Fibroblast of lung (primary cell): Measurements from ENCODE around the gene EFCAB6. TPM values are rescaled to one million over a fixed set of nuclear protein-coding genes. Genes with fewer than 3 reads are reported as not detected.

Experiments used
- DNase-seq, 2 donors: peaks; one replicate each; pipeline versions ENCODE4 v3.0.0 to v3.0.0-alpha.2; 2010; ENCODE audit warnings: low read depth in 2 of 2
- H2AFZ ChIP-seq: 2 replicates; pipeline ENCODE4 v1.5.1; 2012; ENCODE audit warnings: low read length, control low read depth, inconsistent platforms
- H3K27ac ChIP-seq: 2 replicates; pipeline ENCODE4 v1.5.1; 2011; ENCODE audit warnings: low read length, control low read depth; ENCODE audit not compliant: insufficient read depth
- H3K27me3 ChIP-seq: 2 replicates; pipeline ENCODE4 v1.5.1; 2011; ENCODE audit warnings: mild to moderate bottlenecking, low read length; ENCODE audit not compliant: control insufficient read depth, insufficient read depth
- H3K36me3 ChIP-seq: 2 replicates; pipeline ENCODE4 v1.5.1; 2011; ENCODE audit warnings: low read length; ENCODE audit not compliant: control insufficient read depth, insufficient read depth
- H3K4me1 ChIP-seq: 2 replicates; pipeline ENCODE4 v1.5.1; 2011; ENCODE audit warnings: low read length; ENCODE audit not compliant: control insufficient read depth, insufficient read depth; ENCODE audit errors: extremely low read depth
- H3K4me2 ChIP-seq: 2 replicates; pipeline ENCODE4 v1.5.1; 2011; ENCODE audit warnings: low read length, control low read depth; ENCODE audit not compliant: insufficient read depth; ENCODE audit errors: extremely low read depth
- H3K4me3 ChIP-seq, 4 experiments: fragments of 200-600 bp in 1 of 4; sonication (generic) in 1 of 4; replicated peaks in 1 of 4; 2 replicates each; pipeline ENCODE4 v1.5.1; 2011 to 2016; ENCODE audit warnings: low read length in 4 of 4, low read depth in 3 of 4, mild to moderate bottlenecking in 3 of 4, control low read depth in 2 of 4, inconsistent platforms in 1 of 4, mixed read lengths in 1 of 4; ENCODE audit not compliant: insufficient read depth in 1 of 4; ENCODE audit errors: control extremely low read depth in 1 of 4
- H3K79me2 ChIP-seq: 2 replicates; pipeline ENCODE4 v1.5.1; 2012; ENCODE audit warnings: mild to moderate bottlenecking, low read length, inconsistent platforms; ENCODE audit not compliant: control insufficient read depth, insufficient read depth
- H3K9ac ChIP-seq: 2 replicates; pipeline ENCODE4 v1.5.1; 2011; ENCODE audit warnings: mild to moderate bottlenecking, low read length, control low read depth; ENCODE audit not compliant: insufficient read depth
- H3K9me3 ChIP-seq: 2 replicates; pipeline ENCODE4 v1.5.1; 2012; ENCODE audit warnings: low read depth, low read length; ENCODE audit not compliant: control insufficient read depth, insufficient read depth
- H4K20me1 ChIP-seq: 2 replicates; pipeline ENCODE4 v1.5.1; 2011; ENCODE audit warnings: low read length; ENCODE audit not compliant: control insufficient read depth, insufficient read depth; ENCODE audit errors: extremely low read depth
- EZH2 ChIP-seq: IDR thresholded peaks from 2 replicates; pipeline ENCODE4 v1.5.1; 2012; ENCODE audit warnings: low read length, control low read depth, mild to moderate bottlenecking; ENCODE audit errors: missing control alignments
- polyA plus RNA-seq, 2 donors: library from polyadenylated mRNA; depleted of rRNA in 1 of 2; stranded (reverse) in 1 of 2; unstranded in 1 of 2; fragments of >200 nt; gene quantifications; 2 replicates each; pipeline ENCODE4 v1.2.1, GENCODE V29; 2011 to 2012; ENCODE audit warnings: missing spikeins in 1 of 2
- total RNA-seq: library from RNA; depleted of rRNA; stranded (reverse); fragments of >200 nt; gene quantifications from 2 replicates; pipeline ENCODE4 v1.2.1, GENCODE V29; 2014
- TF ChIP-seq, protein P1 (sequence below), 2 donors: IDR thresholded peaks in 1 of 2; conservative IDR thresholded peaks in 1 of 2; 1 replicate in 1 of 2; 2 replicates in 1 of 2; pipeline ENCODE4 v1.5.1; 2011 to 2012; ENCODE audit warnings: low read length in 2 of 2, control low read depth in 1 of 2, inconsistent platforms in 1 of 2, low read depth in 1 of 2, mild to moderate bottlenecking in 1 of 2

The EFCAB6 gene
- total and polyA plus RNA-seq, 2 donors (not counting 1 experiment from before 2014, with no cell fraction given) = 1.0 to 1.5 TPM

DNA sequence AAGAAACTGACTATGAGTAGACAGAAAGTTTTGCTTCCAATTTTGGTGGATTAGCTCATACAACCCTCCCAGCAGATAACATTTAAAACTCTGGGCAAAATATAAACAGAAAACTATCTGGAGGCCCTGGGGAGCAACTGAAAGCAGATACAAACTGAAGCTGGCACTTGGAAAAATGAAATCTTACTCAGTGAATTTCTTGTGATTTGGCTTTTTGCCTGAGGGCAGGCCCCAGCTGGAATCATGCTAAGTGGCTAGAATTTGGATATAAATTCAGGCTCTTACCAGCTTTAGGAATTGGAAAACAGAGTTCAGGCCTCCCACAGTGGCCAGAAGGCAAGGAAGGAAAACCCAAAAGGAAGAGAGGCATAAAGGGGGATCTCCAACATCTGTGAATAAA is 85.8 kb downstream of the EFCAB6 start:
- Histone ChIP-seq H3K4me3 (no peak overlapping the region), H3K9me3 (no peaks in the 10 kb centered on the region), H2AFZ (no peak overlapping the region), H3K36me3 (no peaks in the 10 kb centered on the region), H3K27me3 (no peaks in the 10 kb centered on the region), H3K79me2 (no peaks in the 10 kb centered on the region), H3K4me2 (no peak overlapping the region), H3K9ac (no peak overlapping the region), H4K20me1 (no peaks in the 10 kb centered on the region), H3K27ac (no peak overlapping the region), H3K4me1 (no peaks in the 10 kb centered on the region)
- DNase-seq = peak; percentile 9 to 23
- TF ChIP-seq EZH2 = no peak
- TF ChIP-seq, protein P1, sequence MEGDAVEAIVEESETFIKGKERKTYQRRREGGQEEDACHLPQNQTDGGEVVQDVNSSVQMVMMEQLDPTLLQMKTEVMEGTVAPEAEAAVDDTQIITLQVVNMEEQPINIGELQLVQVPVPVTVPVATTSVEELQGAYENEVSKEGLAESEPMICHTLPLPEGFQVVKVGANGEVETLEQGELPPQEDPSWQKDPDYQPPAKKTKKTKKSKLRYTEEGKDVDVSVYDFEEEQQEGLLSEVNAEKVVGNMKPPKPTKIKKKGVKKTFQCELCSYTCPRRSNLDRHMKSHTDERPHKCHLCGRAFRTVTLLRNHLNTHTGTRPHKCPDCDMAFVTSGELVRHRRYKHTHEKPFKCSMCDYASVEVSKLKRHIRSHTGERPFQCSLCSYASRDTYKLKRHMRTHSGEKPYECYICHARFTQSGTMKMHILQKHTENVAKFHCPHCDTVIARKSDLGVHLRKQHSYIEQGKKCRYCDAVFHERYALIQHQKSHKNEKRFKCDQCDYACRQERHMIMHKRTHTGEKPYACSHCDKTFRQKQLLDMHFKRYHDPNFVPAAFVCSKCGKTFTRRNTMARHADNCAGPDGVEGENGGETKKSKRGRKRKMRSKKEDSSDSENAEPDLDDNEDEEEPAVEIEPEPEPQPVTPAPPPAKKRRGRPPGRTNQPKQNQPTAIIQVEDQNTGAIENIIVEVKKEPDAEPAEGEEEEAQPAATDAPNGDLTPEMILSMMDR (conservative IDR thresholded peaks at IDR 0.05 in 1 of 2, IDR thresholded peaks at IDR 0.05 in 1 of 2; ENCODE audit: low read depth in 1 of 2, low read length in 2 of 2) = no peak

DNA sequence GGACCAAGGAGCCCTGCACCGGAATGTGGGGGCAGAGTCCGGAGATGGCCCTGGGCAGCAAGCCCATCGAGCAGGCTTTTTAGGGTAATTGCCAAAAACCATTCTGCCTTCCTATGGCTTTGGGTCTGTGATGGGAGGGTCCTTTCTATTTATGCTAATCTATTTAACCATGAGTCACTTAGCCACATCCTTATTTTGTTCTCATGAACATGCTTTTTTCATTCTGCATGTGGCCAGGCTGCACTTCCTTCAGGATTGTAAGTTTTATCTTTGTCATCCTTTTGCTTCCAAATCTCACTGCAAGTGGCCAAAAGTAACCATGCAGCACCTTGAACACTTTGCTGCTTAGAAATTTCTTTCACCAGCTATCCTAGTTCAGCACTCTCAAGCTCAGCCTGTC is 88.3 kb downstream of the EFCAB6 start:
- peak; percentile 18 to 49 for DNase-seq
- H3K4me3 ChIP-seq = no peak overlapping the region
- H3K9me3 ChIP-seq = no peaks in the 10 kb centered on the region
- H4K20me1 ChIP-seq = no peaks in the 10 kb centered on the region
- no peak overlapping the region for H3K9ac ChIP-seq
- no peak overlapping the region for H2AFZ ChIP-seq
- H3K4me1 ChIP-seq = no peaks in the 10 kb centered on the region
- no peak overlapping the region for H3K27ac ChIP-seq
- TF ChIP-seq, protein P1 (conservative IDR thresholded peaks at IDR 0.05 in 1 of 2, IDR thresholded peaks at IDR 0.05 in 1 of 2; ENCODE audit: low read depth in 1 of 2, low read length in 2 of 2) = no peak
- TF ChIP-seq EZH2 = no peak
- no peak overlapping the region for H3K4me2 ChIP-seq
- H3K36me3 ChIP-seq = no peaks in the 10 kb centered on the region
- no peaks in the 10 kb centered on the region for H3K79me2 ChIP-seq
- no peaks in the 10 kb centered on the region for H3K27me3 ChIP-seq

DNA sequence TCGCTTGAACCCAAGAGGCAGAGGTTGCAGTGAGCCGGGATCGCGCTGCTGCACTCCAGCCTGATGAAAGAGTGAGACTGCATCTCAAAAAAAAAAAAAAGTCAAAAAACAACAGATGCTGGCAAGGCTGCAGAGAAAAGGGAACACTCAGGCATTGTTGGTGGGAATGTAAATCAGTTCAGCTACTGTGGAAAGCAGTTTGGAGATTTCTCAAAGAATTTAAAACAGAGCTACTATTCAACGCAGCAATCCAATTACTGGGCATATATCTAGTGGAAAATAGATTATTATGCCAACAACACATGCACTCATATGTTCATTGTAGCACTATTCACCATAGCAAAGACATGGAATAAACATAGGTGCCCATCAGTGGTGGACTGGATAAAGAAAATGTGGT is 89.7 kb downstream of the EFCAB6 start:
- Histone ChIP-seq H3K27ac (no peak overlapping the region), H3K9me3 (no peaks in the 10 kb centered on the region), H3K36me3 (no peaks in the 10 kb centered on the region), H3K9ac (no peak overlapping the region), H4K20me1 (no peaks in the 10 kb centered on the region), H3K4me1 (no peaks in the 10 kb centered on the region), H3K4me3 (no peak overlapping the region), H2AFZ (no peak overlapping the region), H3K79me2 (no peaks in the 10 kb centered on the region), H3K4me2 (no peak overlapping the region), H3K27me3 (no peaks in the 10 kb centered on the region)
- TF ChIP-seq, protein P1 (conservative IDR thresholded peaks at IDR 0.05 in 1 of 2, IDR thresholded peaks at IDR 0.05 in 1 of 2; ENCODE audit: low read depth in 1 of 2, low read length in 2 of 2) = no peak
- no peak for TF ChIP-seq EZH2
- DNase-seq = no peak
